Epithelial cell of esophagus (primary cell): ENCODE measurements around the gene UCHL5.

Experiments
- DNase-seq: peaks from one replicate; pipeline ENCODE4 v3.0.0; 2010; ENCODE audit warnings: low read depth
- H3K4me3 ChIP-seq: 2 replicates; pipeline ENCODE4 v1.5.1; 2011; ENCODE audit warnings: mild to moderate bottlenecking, low read length, control low read depth
- CTCF ChIP-seq: IDR thresholded peaks from 2 replicates; pipeline ENCODE4 v1.5.1; 2011; ENCODE audit warnings: low read depth, mild to moderate bottlenecking, low read length, control low read depth, inconsistent platforms; ENCODE audit not compliant: insufficient read depth; ENCODE audit errors: missing control alignments

The UCHL5 gene

GRCh38 chr1:193059282-193060114 lies at the start of gene UCHL5, which contains the start of gene RO60:
Gene UCHL5, minus strand, starts transcription at chr1:193059360. Its CDS starts 100 bp downstream, at chr1:193059260.
Gene RO60, plus strand, starts transcription at chr1:193059612. Its CDS starts 9,443 bp downstream, at chr1:193069055.
- no peak for TF ChIP-seq CTCF
- peak; percentile 99 for DNase-seq
- peak within 1 kb of the TSS; percentile 86 for H3K4me3 ChIP-seq

- no peak for TF ChIP-seq CTCF
- no peak for DNase-seq
- H3K4me3 ChIP-seq = no peak overlapping the region
These were observed 49.3 kb upstream of the UCHL5 start for GRCh38 chr1:193108471-193108870.

GRCh38 chr1:193105821-193106177 lies 46.6 kb upstream of the UCHL5 start:
- no peak for DNase-seq
- TF ChIP-seq CTCF = no peak
- H3K4me3 ChIP-seq = peak overlapping the region; percentile 87

- peak; percentile 89 for DNase-seq
- TF ChIP-seq CTCF = no peak
These were observed 46.0 kb upstream of the UCHL5 start, which contains the start of gene GLRX2 for GRCh38 chr1:193104907-193105820. Gene GLRX2, minus strand, starts transcription at chr1:193105414. Its CDS starts 32 bp downstream, at chr1:193105382.

GRCh38 chr1:193104502-193104906 lies 45.3 kb upstream of the UCHL5 start:
- peak; percentile 73 for DNase-seq
- TF ChIP-seq CTCF = no peak
- peak overlapping the region; percentile 87 for H3K4me3 ChIP-seq

More at GRCh38 chr1:193104907-193105820, 46.0 kb upstream of the UCHL5 start, which contains the start of gene GLRX2:
- peak within 1 kb of the TSS; percentile 87 for H3K4me3 ChIP-seq

GRCh38 chr1:193103759-193104501 lies 44.8 kb upstream of the UCHL5 start:
- no peak for TF ChIP-seq CTCF
- peak; percentile 8 for DNase-seq
- H3K4me3 ChIP-seq = peak overlapping the region; percentile 87
